HL-60 (cell line): Measurements from ENCODE around the gene NEDD4L.

Source experiments
- DNase-seq, 2 experiments: peaks; one replicate each; pipeline ENCODE4 v3.0.0-alpha.2; 2010 to 2020; ENCODE audit warnings: low read depth in 1 of 2, low spot score in 1 of 2
- H3K27ac ChIP-seq: fragments of 250-450 bp; sonication (Bioruptor Pico); replicated peaks from 2 replicates; pipeline ENCODE4 v1.5.1; 2020; ENCODE audit warnings: mild to moderate bottlenecking, moderate library complexity
- H3K27me3 ChIP-seq: fragments of 250-450 bp; sonication (Bioruptor Pico); 2 replicates; pipeline ENCODE4 v1.5.1; 2021; ENCODE audit warnings: mild to moderate bottlenecking, moderate library complexity; ENCODE audit not compliant: insufficient read depth, poor library complexity, severe bottlenecking
- H3K4me3 ChIP-seq: replicated peaks from 2 replicates; pipeline ENCODE4 v1.5.1; 2011; ENCODE audit warnings: mild to moderate bottlenecking, control low read depth, low read length; ENCODE audit not compliant: insufficient read depth
- CTCF ChIP-seq: IDR thresholded peaks from one replicate; pipeline ENCODE4 v1.5.1; 2011; ENCODE audit warnings: low read length, control low read depth, inconsistent platforms; ENCODE audit not compliant: insufficient read depth
- GABPA ChIP-seq: IDR thresholded peaks from 2 replicates; pipeline ENCODE4 v1.6.1; 2012; ENCODE audit warnings: low read depth
- POLR2AphosphoS5 ChIP-seq: IDR thresholded peaks from 2 replicates; pipeline ENCODE4 v1.6.1; 2012; ENCODE audit warnings: low read depth
- REST ChIP-seq: IDR thresholded peaks from 2 replicates; pipeline ENCODE4 v1.6.1; 2012; ENCODE audit warnings: low read depth; ENCODE audit not compliant: insufficient replicate concordance
- SPI1 ChIP-seq: IDR thresholded peaks from 2 replicates; pipeline ENCODE4 v1.6.1; 2012; ENCODE audit warnings: low read depth, mild to moderate bottlenecking, borderline replicate concordance

The NEDD4L gene

GRCh38 chr18:58026395-58026794, 17.6 kb upstream of the NEDD4L start:
- TF ChIP-seq GABPA (no peak), CTCF (no peak), SPI1 (no peak), POLR2AphosphoS5 (no peak), REST (no peak)
- peaks cover 8% of the 10 kb centered on the region for H3K27me3 ChIP-seq
- no peak overlapping the region for H3K4me3 ChIP-seq
- DNase-seq = no peak
- no peak overlapping the region for H3K27ac ChIP-seq

DNA sequence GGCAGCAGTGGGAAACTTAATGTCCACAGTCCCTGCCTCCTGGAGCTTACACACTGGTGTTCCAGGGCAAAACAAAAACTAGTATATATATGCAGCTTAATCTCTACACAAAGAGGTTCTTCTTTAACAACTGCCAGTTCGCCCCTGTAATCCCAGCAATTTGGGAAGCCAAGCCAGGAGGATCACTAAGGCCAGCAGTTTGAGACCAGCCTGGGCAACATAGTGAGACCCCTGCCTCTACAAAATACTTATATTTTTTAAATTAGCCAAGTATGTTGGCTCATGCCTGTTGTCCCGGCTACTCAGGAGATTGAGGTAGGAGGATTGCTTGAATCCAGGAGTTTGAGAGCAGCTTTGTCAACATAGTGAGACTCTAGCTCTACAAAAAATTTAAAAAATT, 17.2 kb upstream of the NEDD4L start:
- no peak for TF ChIP-seq POLR2AphosphoS5
- no peak for TF ChIP-seq SPI1
- TF ChIP-seq GABPA = no peak
- no peak for TF ChIP-seq REST
- TF ChIP-seq CTCF = no peak
- Histone ChIP-seq H3K4me3 (no peak overlapping the region), H3K27me3 (peaks cover 8% of the 10 kb centered on the region), H3K27ac (no peak overlapping the region)
- DNase-seq = no peak

DNA sequence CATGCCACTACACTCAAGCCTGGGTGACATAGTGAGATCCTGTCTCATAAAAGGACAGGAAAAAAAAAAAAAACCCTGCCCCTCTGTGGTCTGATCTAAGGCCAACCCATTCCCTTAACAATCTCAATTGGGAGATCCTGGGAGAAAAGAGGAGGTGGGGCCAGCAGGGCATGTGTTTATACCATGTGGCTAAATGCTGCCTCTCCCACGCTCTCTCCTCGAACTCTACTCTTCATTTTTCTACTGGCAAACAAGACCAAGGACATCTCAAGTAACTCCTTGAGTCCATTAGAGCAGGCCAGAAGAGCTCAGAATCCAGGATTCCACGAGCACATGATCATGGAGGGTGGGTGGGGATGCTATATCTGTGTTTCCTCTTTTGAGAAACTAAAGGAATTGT, 16.7 kb upstream of the NEDD4L start:
- Histone ChIP-seq H3K4me3 (no peak overlapping the region), H3K27ac (no peak overlapping the region), H3K27me3 (peaks cover 8% of the 10 kb centered on the region)
- no peak for DNase-seq
- TF ChIP-seq SPI1 (no peak), POLR2AphosphoS5 (no peak), GABPA (no peak), CTCF (no peak), REST (no peak)
